H9 (cell line): ENCODE measurements around the gene GET3. TPM values are rescaled to one million over a fixed set of nuclear protein-coding genes. Genes with fewer than 3 reads are reported as not detected.

Experiments
- DNase-seq: peaks from one replicate; pipeline ENCODE4 v3.0.0-alpha.2; 2017
- H2AFZ ChIP-seq: one replicate; pipeline ENCODE4 v1.6.1; 2013; ENCODE audit warnings: mild to moderate bottlenecking, low read length, control low read depth, moderate library complexity
- H2AK5ac ChIP-seq: 2 replicates; pipeline ENCODE4 v1.6.1; 2013; ENCODE audit warnings: low read length, control low read depth, mixed read lengths; ENCODE audit not compliant: insufficient read length
- H2BK120ac ChIP-seq: one replicate; pipeline ENCODE4 v1.6.1; 2013; ENCODE audit warnings: low read depth, mild to moderate bottlenecking, low read length, control low read depth, inconsistent platforms; ENCODE audit not compliant: poor library complexity, severe bottlenecking
- H2BK12ac ChIP-seq: 2 replicates; pipeline ENCODE4 v1.6.1; 2013; ENCODE audit warnings: low read length, control low read depth, mixed read lengths, low read depth; ENCODE audit not compliant: insufficient read length
- H2BK15ac ChIP-seq: 2 replicates; pipeline ENCODE4 v1.6.1; 2013; ENCODE audit warnings: low read depth, low read length, control low read depth
- H2BK20ac ChIP-seq: one replicate; pipeline ENCODE4 v1.6.1; 2013; ENCODE audit warnings: low read depth, mild to moderate bottlenecking, low read length, control low read depth, inconsistent platforms; ENCODE audit not compliant: poor library complexity, severe bottlenecking
- H2BK5ac ChIP-seq: 2 replicates; pipeline ENCODE4 v1.6.1; 2013; ENCODE audit warnings: low read length, control low read depth, mixed read lengths; ENCODE audit not compliant: insufficient read length
- H3K14ac ChIP-seq: 2 replicates; pipeline ENCODE4 v1.6.1; 2013; ENCODE audit warnings: low read length, control low read depth; ENCODE audit not compliant: insufficient read depth
- H3K18ac ChIP-seq: 2 replicates; pipeline ENCODE4 v1.6.1; 2013; ENCODE audit warnings: low read depth, mild to moderate bottlenecking, mixed read lengths, low read length, control low read depth; ENCODE audit not compliant: insufficient read length
- H3K23ac ChIP-seq: 2 replicates; pipeline ENCODE4 v1.6.1; 2013; ENCODE audit warnings: low read length, control low read depth, mixed read lengths, low read depth; ENCODE audit not compliant: insufficient read length
- H3K23me2 ChIP-seq: 2 replicates; pipeline ENCODE4 v1.6.1; 2013; ENCODE audit warnings: low read depth, mild to moderate bottlenecking, mixed read lengths, low read length, control low read depth; ENCODE audit not compliant: insufficient read length, poor library complexity, severe bottlenecking
- H3K27ac ChIP-seq: 2 replicates; pipeline ENCODE4 v1.5.1; 2013; ENCODE audit warnings: low read length, control low read depth, mixed read lengths, low read depth; ENCODE audit not compliant: insufficient read length
- H3K27me3 ChIP-seq: 2 replicates; pipeline ENCODE4 v1.6.1; 2013; ENCODE audit warnings: low read length, control low read depth, inconsistent platforms; ENCODE audit not compliant: insufficient read depth
- H3K4ac ChIP-seq: 2 replicates; pipeline ENCODE4 v1.6.1; 2013; ENCODE audit warnings: low read depth, mild to moderate bottlenecking, control low read depth, inconsistent platforms, low read length, moderate library complexity
- H3K4me1 ChIP-seq: 2 replicates; pipeline ENCODE4 v1.6.1; 2013; ENCODE audit warnings: low read length, control low read depth, inconsistent platforms; ENCODE audit not compliant: insufficient read depth
- H3K4me2 ChIP-seq: 2 replicates; pipeline ENCODE4 v1.6.1; 2013; ENCODE audit warnings: low read length, control low read depth, mixed read lengths; ENCODE audit not compliant: insufficient read length, insufficient read depth
- H3K56ac ChIP-seq: 2 replicates; pipeline ENCODE4 v1.6.1; 2013; ENCODE audit warnings: low read depth, mild to moderate bottlenecking, mixed read lengths, low read length, control low read depth; ENCODE audit not compliant: insufficient read length
- H3K79me1 ChIP-seq: 2 replicates; pipeline ENCODE4 v1.6.1; 2013; ENCODE audit warnings: low read depth, mild to moderate bottlenecking, moderate library complexity, low read length, control low read depth, inconsistent platforms; ENCODE audit not compliant: insufficient read depth, poor library complexity, severe bottlenecking
- H3K79me2 ChIP-seq: 2 replicates; pipeline ENCODE4 v1.6.1; 2013; ENCODE audit warnings: low read length, control low read depth, inconsistent platforms; ENCODE audit not compliant: insufficient read depth
- H3K9ac ChIP-seq: 2 replicates; pipeline ENCODE4 v1.6.1; 2013; ENCODE audit warnings: low read length, control low read depth, mixed read lengths; ENCODE audit not compliant: insufficient read length; ENCODE audit errors: extremely low read depth
- H3K9me3 ChIP-seq: one replicate; pipeline ENCODE4 v1.6.1; 2013; ENCODE audit warnings: low read depth, low read length, inconsistent platforms; ENCODE audit not compliant: control insufficient read depth
- H3T11ph ChIP-seq: one replicate; pipeline ENCODE4 v1.6.1; 2013; ENCODE audit warnings: mild to moderate bottlenecking, low read length, control low read depth, inconsistent platforms
- H4K20me1 ChIP-seq: one replicate; pipeline ENCODE4 v1.6.1; 2013; ENCODE audit not compliant: control insufficient read depth, insufficient read length, insufficient read depth
- H4K5ac ChIP-seq: 2 replicates; pipeline ENCODE4 v1.6.1; 2013; ENCODE audit warnings: low read depth, mild to moderate bottlenecking, mixed read lengths, low read length, control low read depth; ENCODE audit not compliant: insufficient read length
- H4K8ac ChIP-seq: replicated peaks from 2 replicates; pipeline ENCODE4 v1.6.1; 2013; ENCODE audit warnings: low read length, control low read depth, mixed read lengths, low read depth; ENCODE audit not compliant: insufficient read length
- H4K91ac ChIP-seq: 2 replicates; pipeline ENCODE4 v1.6.1; 2013; ENCODE audit warnings: low read depth, mild to moderate bottlenecking, moderate library complexity, mixed read lengths, low read length, control low read depth; ENCODE audit not compliant: insufficient read length
- H3K27ac Mint-ChIP-seq, 3 experiments: 2 replicates in 2 of 3; 3 replicates in 1 of 3; pipeline ENCODE4 v1.8.0; 2020 to 2021; ENCODE audit warnings: mixed read lengths in 3 of 3, mild to moderate bottlenecking in 1 of 3, moderate library complexity in 1 of 3
- H3K27me3 Mint-ChIP-seq: 2 replicates; pipeline ENCODE4 v1.8.0; 2021; ENCODE audit warnings: low read depth, mild to moderate bottlenecking, moderate library complexity, mixed read lengths
- H3K36me3 Mint-ChIP-seq, 3 experiments: 2 replicates in 2 of 3; 3 replicates in 1 of 3; pipeline ENCODE4 v1.8.0; 2020 to 2021; ENCODE audit warnings: low read depth in 3 of 3, mixed read lengths in 3 of 3; ENCODE audit not compliant: insufficient read depth in 1 of 3
- H3K4me1 Mint-ChIP-seq, 2 experiments: 2 replicates each; pipeline ENCODE4 v1.8.0; 2020; ENCODE audit warnings: mixed read lengths in 2 of 2
- H3K4me3 Mint-ChIP-seq, 2 experiments: 2 replicates in 1 of 2; 3 replicates in 1 of 2; pipeline ENCODE4 v1.8.0; 2020 to 2021; ENCODE audit warnings: mild to moderate bottlenecking in 2 of 2, mixed read lengths in 2 of 2, moderate library complexity in 1 of 2
- H3K9me3 Mint-ChIP-seq, 2 experiments: 2 replicates in 1 of 2; 3 replicates in 1 of 2; pipeline ENCODE4 v1.8.0; 2020; ENCODE audit warnings: mild to moderate bottlenecking in 2 of 2, mixed read lengths in 2 of 2, moderate library complexity in 1 of 2
- CTCF ChIP-seq: fragments of 200-600 bp; sonication (generic); conservative IDR thresholded peaks from 3 replicates; pipeline ENCODE4 v1.8.0; 2021; ENCODE audit warnings: antibody characterized with exemption, mild to moderate bottlenecking
- WGBS: extraction: QIAGEN DNeasy Blood & Tissue Kit; methylation state at CpG from one replicate; pipeline ENCODE4 v1.1.7; 2013; ENCODE audit warnings: missing lambda C conversion rate, low lambda C conversion rate, mixed read lengths; ENCODE audit not compliant: insufficient read length; ENCODE audit errors: extremely low coverage; 5-methylcytosine and 5-hydroxymethylcytosine counted together
- total RNA-seq: library from RNA; stranded (reverse); gene quantifications from 2 replicates; pipeline ENCODE4 v1.2.1, GENCODE V29; 2021

Gene GET3
- total RNA-seq, 1 experiment from 2014 or later, result 81.6 TPM

DNA sequence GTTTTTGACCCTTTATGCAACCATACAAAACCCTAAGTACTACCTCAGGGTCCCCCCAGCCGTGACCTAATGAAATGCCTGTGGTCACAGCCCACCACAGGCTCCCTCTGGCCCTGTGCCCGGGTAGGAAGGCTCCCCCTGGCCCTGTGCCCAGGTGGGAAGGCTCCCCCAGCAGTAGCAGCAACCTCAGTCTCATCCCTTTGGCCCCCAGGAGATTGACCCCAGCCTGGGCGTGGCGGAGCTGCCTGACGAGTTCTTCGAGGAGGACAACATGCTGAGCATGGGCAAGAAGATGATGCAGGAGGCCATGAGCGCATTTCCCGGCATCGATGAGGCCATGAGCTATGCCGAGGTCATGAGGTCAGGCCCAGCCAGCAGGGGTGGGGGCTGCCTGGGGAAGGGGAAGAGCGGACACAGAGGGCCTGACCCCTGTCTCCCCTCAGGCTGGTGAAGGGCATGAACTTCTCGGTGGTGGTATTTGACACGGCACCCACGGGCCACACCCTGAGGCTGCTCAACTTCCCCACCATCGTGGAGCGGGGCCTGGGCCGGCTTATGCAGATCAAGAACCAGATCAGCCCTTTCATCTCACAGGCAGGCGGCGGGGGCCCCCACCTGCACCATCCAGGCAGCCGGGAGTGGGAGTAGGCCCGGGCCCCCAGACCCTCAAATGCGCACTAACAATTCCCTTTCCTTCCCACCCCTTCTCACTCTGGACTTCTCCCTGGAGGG lies 8.0 kb downstream of the GET3 start:
- Histone ChIP-seq H3K79me1 (no peaks in the 10 kb centered on the region), H2AK5ac (no peak overlapping the region), H3T11ph (no peak overlapping the region), H4K20me1 (no peaks in the 10 kb centered on the region), H3K14ac (no peak overlapping the region), H2BK5ac (no peak overlapping the region), H3K23ac (no peak overlapping the region), H3K9ac (no peak overlapping the region), H3K23me2 (no peaks in the 10 kb centered on the region), H3K56ac (no peak overlapping the region), H2BK120ac (no peak overlapping the region), H2BK20ac (no peak overlapping the region), H3K4ac (no peak overlapping the region), H4K5ac (no peak overlapping the region), H4K8ac (no peak overlapping the region), H3K4me1 (no peaks in the 10 kb centered on the region), H2BK15ac (no peak overlapping the region), H3K18ac (no peak overlapping the region), H2AFZ (no peak overlapping the region), H3K79me2 (no peaks in the 10 kb centered on the region), H2BK12ac (no peak overlapping the region), H3K4me2 (no peak overlapping the region), H3K9me3 (no peaks in the 10 kb centered on the region), H3K27me3 (no peaks in the 10 kb centered on the region; the same call in 1 of the 2 replicates), H4K91ac (no peak overlapping the region), H3K27ac (no peak overlapping the region)
- TF ChIP-seq CTCF, result no peak
- Mint-ChIP-seq H3K4me1 (peaks cover 7 to 18% of the 10 kb centered on the region in 2 experiments), H3K9me3 (peaks cover 3 to 5% of the 10 kb centered on the region in 2 experiments; a peak in 3 of 5 replicates), H3K27ac (peak overlapping the region in 1 of 3 experiments; percentile 63; a peak in 2 of 7 replicates), H3K27me3 (peaks cover 16% of the 10 kb centered on the region), H3K4me3 (no peak overlapping the region), H3K36me3 (peaks cover 38 to 53% (median 53%) of the 10 kb centered on the region in 3 experiments)
- WGBS, result no CpG with 5 or more reads among the region's 22 CpGs
- DNase-seq, result no peak
